ENCODE results near the gene F5.

Gene F5

GRCh38 chr1:169468982-169469381 lies 117.3 kb downstream of the F5 start:
- H3K4me3 ChIP-seq (ENCODE audit: severe bottlenecking) = no peak overlapping the region
- TF ChIP-seq, protein P1, sequence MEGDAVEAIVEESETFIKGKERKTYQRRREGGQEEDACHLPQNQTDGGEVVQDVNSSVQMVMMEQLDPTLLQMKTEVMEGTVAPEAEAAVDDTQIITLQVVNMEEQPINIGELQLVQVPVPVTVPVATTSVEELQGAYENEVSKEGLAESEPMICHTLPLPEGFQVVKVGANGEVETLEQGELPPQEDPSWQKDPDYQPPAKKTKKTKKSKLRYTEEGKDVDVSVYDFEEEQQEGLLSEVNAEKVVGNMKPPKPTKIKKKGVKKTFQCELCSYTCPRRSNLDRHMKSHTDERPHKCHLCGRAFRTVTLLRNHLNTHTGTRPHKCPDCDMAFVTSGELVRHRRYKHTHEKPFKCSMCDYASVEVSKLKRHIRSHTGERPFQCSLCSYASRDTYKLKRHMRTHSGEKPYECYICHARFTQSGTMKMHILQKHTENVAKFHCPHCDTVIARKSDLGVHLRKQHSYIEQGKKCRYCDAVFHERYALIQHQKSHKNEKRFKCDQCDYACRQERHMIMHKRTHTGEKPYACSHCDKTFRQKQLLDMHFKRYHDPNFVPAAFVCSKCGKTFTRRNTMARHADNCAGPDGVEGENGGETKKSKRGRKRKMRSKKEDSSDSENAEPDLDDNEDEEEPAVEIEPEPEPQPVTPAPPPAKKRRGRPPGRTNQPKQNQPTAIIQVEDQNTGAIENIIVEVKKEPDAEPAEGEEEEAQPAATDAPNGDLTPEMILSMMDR (IDR thresholded peaks at IDR 0.05; ENCODE audit: poor library complexity, severe bottlenecking) = no peak

GRCh38 chr1:169466259-169467230 lies 119.7 kb downstream of the F5 start:
- Histone ChIP-seq H3K27me3 (ENCODE audit: insufficient read depth, poor library complexity, severe bottlenecking) (no peaks in the 10 kb centered on the region), H3K27ac (ENCODE audit: poor library complexity, severe bottlenecking) (no peak overlapping the region), H3K9me3 (ENCODE audit: severe bottlenecking) (no peaks in the 10 kb centered on the region), H3K36me3 (ENCODE audit: low read depth) (0 out of 2 replicates have a peak, but pooled peaks cover 3% of the 10 kb centered on the region), H3K4me3 (ENCODE audit: severe bottlenecking) (no peak overlapping the region), H3K4me1 (ENCODE audit: insufficient read depth, poor library complexity, severe bottlenecking) (no peaks in the 10 kb centered on the region)
- no peak for DNase-seq (ENCODE audit: low spot score)
- ATAC-seq (ENCODE audit: low read depth) = peak; percentile 42; the same call in 1 of the 3 replicates
- TF ChIP-seq, protein P1 (IDR thresholded peaks at IDR 0.05; ENCODE audit: poor library complexity, severe bottlenecking) = peak; percentile 77

More at GRCh38 chr1:169468982-169469381, 117.3 kb downstream of the F5 start:
- Histone ChIP-seq H3K36me3 (ENCODE audit: low read depth) (peaks cover 9% of the 10 kb centered on the region; the same call in 1 of the 2 replicates), H3K4me1 (ENCODE audit: insufficient read depth, poor library complexity, severe bottlenecking) (no peaks in the 10 kb centered on the region), H3K9me3 (ENCODE audit: severe bottlenecking) (no peaks in the 10 kb centered on the region), H3K27ac (ENCODE audit: poor library complexity, severe bottlenecking) (no peak overlapping the region), H3K27me3 (ENCODE audit: insufficient read depth, poor library complexity, severe bottlenecking) (no peaks in the 10 kb centered on the region)
- DNase-seq (ENCODE audit: low spot score) (no peak), ATAC-seq (ENCODE audit: low read depth) (no peak)

DNA sequence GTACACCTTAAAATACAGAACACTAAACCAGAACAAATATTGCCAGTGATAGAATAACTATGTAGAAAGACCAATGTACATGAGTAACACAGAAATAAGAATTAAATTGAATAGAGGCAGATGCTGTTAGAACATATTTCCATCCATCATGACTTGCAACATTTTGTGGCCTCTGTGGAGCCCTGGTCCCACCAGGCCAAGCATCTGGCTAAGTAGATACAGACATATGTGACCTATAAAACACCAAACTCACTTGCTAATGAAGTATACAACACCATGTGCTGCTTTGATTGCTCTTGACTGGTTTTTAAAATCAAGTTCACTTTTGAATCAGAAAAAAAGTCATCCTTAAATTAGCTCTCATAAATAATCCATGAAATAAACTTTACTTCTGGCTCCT lies 121.0 kb downstream of the F5 start:
- H3K27ac ChIP-seq (ENCODE audit: poor library complexity, severe bottlenecking) = no peak overlapping the region
- H3K4me3 ChIP-seq (ENCODE audit: severe bottlenecking) = no peak overlapping the region
- 0 out of 2 replicates have a peak, but pooled peaks cover 3% of the 10 kb centered on the region for H3K36me3 ChIP-seq (ENCODE audit: low read depth)
- no peak for DNase-seq (ENCODE audit: low spot score)
- no peaks in the 10 kb centered on the region for H3K9me3 ChIP-seq (ENCODE audit: severe bottlenecking)
- H3K27me3 ChIP-seq (ENCODE audit: insufficient read depth, poor library complexity, severe bottlenecking) = no peaks in the 10 kb centered on the region
- ATAC-seq (ENCODE audit: low read depth) = no peak
- TF ChIP-seq, protein P1 (IDR thresholded peaks at IDR 0.05; ENCODE audit: poor library complexity, severe bottlenecking) = no peak
- no peaks in the 10 kb centered on the region for H3K4me1 ChIP-seq (ENCODE audit: insufficient read depth, poor library complexity, severe bottlenecking)

Measured in RWPE2 (cell line).